CD4-positive, CD25-positive, alpha-beta regulatory T cell (primary cell): Measurements from ENCODE around the gene PRSS35. TPM values are rescaled to one million over a fixed set of nuclear protein-coding genes. Genes with fewer than 3 reads are reported as not detected.

ENCODE experiments used
- ATAC-seq, 2 donors: fragments of 150-1000 bp; cut with Tn5 transposase; one replicate each; pipeline ENCODE4 v1.10.0; 2021; ENCODE audit warnings: low read depth in 2 of 2, moderate number of reproducible peaks in 2 of 2, moderate library complexity in 1 of 2
- DNase-seq, 3 donors: peaks; one replicate each; pipeline versions ENCODE4 v3.0.0 to v3.0.0-alpha.2; 2012 to 2022; ENCODE audit warnings: mixed read lengths in 1 of 3
- H3K27ac ChIP-seq: one replicate; pipeline ENCODE4 v1.7.0; 2013; ENCODE audit warnings: mild to moderate bottlenecking, low read length; ENCODE audit not compliant: insufficient read depth, poor library complexity, severe bottlenecking
- H3K27me3 ChIP-seq: one replicate; pipeline ENCODE4 v1.7.0; 2013; ENCODE audit warnings: low read length; ENCODE audit not compliant: control insufficient read depth, insufficient read depth
- H3K36me3 ChIP-seq: one replicate; pipeline ENCODE4 v1.7.0; 2013; ENCODE audit warnings: mild to moderate bottlenecking, low read length, moderate library complexity; ENCODE audit not compliant: control insufficient read depth, insufficient read depth
- H3K4me1 ChIP-seq: 2 replicates; pipeline ENCODE4 v1.7.0; 2013; ENCODE audit warnings: mild to moderate bottlenecking, low read length; ENCODE audit not compliant: insufficient read depth, control insufficient read depth, poor library complexity, severe bottlenecking
- H3K4me3 ChIP-seq: one replicate; pipeline ENCODE4 v1.7.0; 2013; ENCODE audit warnings: low read depth, mild to moderate bottlenecking, low read length, moderate library complexity
- H3K9me3 ChIP-seq, 2 experiments: 1 replicate in 1 of 2; 2 replicates in 1 of 2; pipeline ENCODE4 v1.7.0; 2013; ENCODE audit warnings: low read length in 2 of 2, mild to moderate bottlenecking in 1 of 2, moderate library complexity in 1 of 2; ENCODE audit not compliant: control insufficient read depth in 2 of 2
- H3K27ac Mint-ChIP-seq, 3 donors: one replicate each; pipeline ENCODE4 v1.8.0; 2020 to 2022; ENCODE audit warnings: mild to moderate bottlenecking in 3 of 3, mixed read lengths in 3 of 3, moderate library complexity in 2 of 3
- H3K27me3 Mint-ChIP-seq: one replicate; pipeline ENCODE4 v1.8.0; 2022; ENCODE audit warnings: mild to moderate bottlenecking, mixed read lengths
- H3K36me3 Mint-ChIP-seq: one replicate; pipeline ENCODE4 v1.8.0; 2020; ENCODE audit warnings: mixed read lengths
- H3K4me1 Mint-ChIP-seq, 4 donors: one replicate each; pipeline ENCODE4 v1.8.0; 2020 to 2022; ENCODE audit warnings: mixed read lengths in 4 of 4, mild to moderate bottlenecking in 1 of 4
- H3K4me3 Mint-ChIP-seq, 4 donors: one replicate each; pipeline ENCODE4 v1.8.0; 2020 to 2022; ENCODE audit warnings: mild to moderate bottlenecking in 4 of 4, mixed read lengths in 4 of 4, moderate library complexity in 3 of 4
- H3K9me3 Mint-ChIP-seq, 7 donors: one replicate each; pipeline ENCODE4 v1.8.0; 2020 to 2022; ENCODE audit warnings: mixed read lengths in 7 of 7, mild to moderate bottlenecking in 3 of 7, moderate library complexity in 2 of 7
- polyA plus RNA-seq, 4 donors: library from polyadenylated mRNA; unstranded; fragments of 300-500 nt; fragmentation: Illumina TruSeq; gene quantifications; one replicate each; pipeline ENCODE4 v1.2.3, GENCODE V29; 2021
- total RNA-seq: library from RNA; stranded (reverse); gene quantifications from one replicate; pipeline ENCODE4 v1.2.3, GENCODE V29; 2022

PRSS35 gene
- total and polyA plus RNA-seq, 5 donors from 2014 or later, result not detected

GRCh38 chr6:83490217-83490807 is 22.0 kb upstream of the PRSS35 start:
- peaks cover 0 to 4% (median 0%) of the 10 kb centered on the region in 4 donors for H3K4me1 Mint-ChIP-seq

GRCh38 chr6:83505356-83505755 is 7.0 kb upstream of the PRSS35 start:
- no peak overlapping the region for H3K27ac ChIP-seq
- Mint-ChIP-seq H3K4me1 (no peaks in the 10 kb centered on the region), H3K27me3 (peaks cover 5% of the 10 kb centered on the region), H3K4me3 (no peak overlapping the region), H3K9me3 (peaks cover 0 to 8% (median 2%) of the 10 kb centered on the region in 7 donors), H3K27ac (no peak overlapping the region), H3K36me3 (no peaks in the 10 kb centered on the region)
- no peaks in the 10 kb centered on the region for H3K9me3 ChIP-seq
- no peaks in the 10 kb centered on the region for H3K36me3 ChIP-seq
- DNase-seq (no peak), ATAC-seq (no peak)
- no peak overlapping the region for H3K4me3 ChIP-seq
- no peaks in the 10 kb centered on the region for H3K27me3 ChIP-seq
- no peaks in the 10 kb centered on the region for H3K4me1 ChIP-seq

More at GRCh38 chr6:83490217-83490807, 22.0 kb upstream of the PRSS35 start:
- Histone ChIP-seq H3K4me3 (no peak overlapping the region), H3K36me3 (no peaks in the 10 kb centered on the region), H3K27me3 (no peaks in the 10 kb centered on the region), H3K9me3 (no peaks in the 10 kb centered on the region), H3K27ac (no peak overlapping the region), H3K4me1 (no peaks in the 10 kb centered on the region)
- DNase-seq (no peak), ATAC-seq (no peak)
- Mint-ChIP-seq H3K9me3 (peaks cover 0 to 2% (median 0%) of the 10 kb centered on the region in 7 donors), H3K4me3 (no peak overlapping the region), H3K27me3 (peaks cover 14% of the 10 kb centered on the region), H3K27ac (no peak overlapping the region), H3K36me3 (no peaks in the 10 kb centered on the region)

GRCh38 chr6:83509441-83509840 is 2.9 kb upstream of the PRSS35 start:
- Histone ChIP-seq H3K9me3 (no peaks in the 10 kb centered on the region), H3K27me3 (peaks cover 13% of the 10 kb centered on the region), H3K27ac (no peak overlapping the region), H3K4me3 (no peak overlapping the region), H3K4me1 (no peaks in the 10 kb centered on the region), H3K36me3 (no peaks in the 10 kb centered on the region)
- H3K27ac Mint-ChIP-seq, result no peak overlapping the region
- DNase-seq (no peak), ATAC-seq (no peak)
- H3K9me3 Mint-ChIP-seq, result peaks cover 0 to 3% (median 0%) of the 10 kb centered on the region in 7 donors
- peaks cover 31% of the 10 kb centered on the region for H3K27me3 Mint-ChIP-seq
- peaks cover 0 to 7% (median 0%) of the 10 kb centered on the region in 4 donors for H3K4me1 Mint-ChIP-seq
- H3K4me3 Mint-ChIP-seq, result no peak overlapping the region
- H3K36me3 Mint-ChIP-seq, result no peaks in the 10 kb centered on the region

GRCh38 chr6:83510791-83511190 is 1.5 kb upstream of the PRSS35 start:
- no peak for ATAC-seq
- peaks cover 39% of the 10 kb centered on the region for H3K27me3 Mint-ChIP-seq
- Histone ChIP-seq H3K4me1 (no peaks in the 10 kb centered on the region), H3K9me3 (no peaks in the 10 kb centered on the region), H3K27ac (no peak overlapping the region), H3K36me3 (no peaks in the 10 kb centered on the region), H3K27me3 (peaks cover 13% of the 10 kb centered on the region), H3K4me3 (no peak overlapping the region)
- no peak for DNase-seq
- no peak overlapping the region for H3K4me3 Mint-ChIP-seq
- peaks cover 0 to 7% (median 0%) of the 10 kb centered on the region in 4 donors for H3K4me1 Mint-ChIP-seq
- H3K36me3 Mint-ChIP-seq, result no peaks in the 10 kb centered on the region
- peak overlapping the region in 1 of 3 donors; percentile 43 for H3K27ac Mint-ChIP-seq
- H3K9me3 Mint-ChIP-seq, result peaks cover 0 to 3% (median 0%) of the 10 kb centered on the region in 7 donors

- Histone ChIP-seq H3K9me3 (no peaks in the 10 kb centered on the region), H3K4me3 (no peak overlapping the region), H3K36me3 (no peaks in the 10 kb centered on the region), H3K4me1 (no peaks in the 10 kb centered on the region), H3K27me3 (peaks cover 13% of the 10 kb centered on the region), H3K27ac (no peak overlapping the region)
- Mint-ChIP-seq H3K36me3 (no peaks in the 10 kb centered on the region), H3K27ac (no peak overlapping the region), H3K9me3 (peaks cover 0 to 3% (median 0%) of the 10 kb centered on the region in 7 donors), H3K4me3 (no peak overlapping the region), H3K27me3 (peaks cover 39% of the 10 kb centered on the region), H3K4me1 (peaks cover 0 to 7% (median 0%) of the 10 kb centered on the region in 4 donors)
- DNase-seq (no peak), ATAC-seq (no peak)
These were observed 1.1 kb upstream of the PRSS35 start for GRCh38 chr6:83511266-83511665.

GRCh38 chr6:83514466-83514865 is 2.1 kb downstream of the PRSS35 start:
- Mint-ChIP-seq H3K27me3 (peaks cover 44% of the 10 kb centered on the region), H3K4me3 (no peak overlapping the region), H3K4me1 (peaks cover 0 to 7% (median 0%) of the 10 kb centered on the region in 4 donors), H3K27ac (no peak overlapping the region), H3K36me3 (no peaks in the 10 kb centered on the region), H3K9me3 (no peaks in the 10 kb centered on the region)
- no peak for DNase-seq
- no peaks in the 10 kb centered on the region for H3K9me3 ChIP-seq
- no peaks in the 10 kb centered on the region for H3K36me3 ChIP-seq
- no peak overlapping the region for H3K4me3 ChIP-seq
- H3K27me3 ChIP-seq, result peaks cover 13% of the 10 kb centered on the region
- H3K4me1 ChIP-seq, result no peaks in the 10 kb centered on the region
- H3K27ac ChIP-seq, result no peak overlapping the region
- ATAC-seq, result no peak

- no peak overlapping the region for H3K4me3 Mint-ChIP-seq
- no peaks in the 10 kb centered on the region for H3K36me3 ChIP-seq
- H3K4me3 ChIP-seq, result no peak overlapping the region
- H3K4me1 Mint-ChIP-seq, result peaks cover 0 to 7% (median 0%) of the 10 kb centered on the region in 4 donors
- H3K27ac ChIP-seq, result no peak overlapping the region
- DNase-seq (peak in 2 of 3 donors; percentile 16 to 55), ATAC-seq (no peak)
- H3K27ac Mint-ChIP-seq, result no peak overlapping the region
- H3K4me1 ChIP-seq, result no peaks in the 10 kb centered on the region
- H3K27me3 Mint-ChIP-seq, result peaks cover 42% of the 10 kb centered on the region
- peaks cover 13% of the 10 kb centered on the region for H3K27me3 ChIP-seq
- no peaks in the 10 kb centered on the region for H3K36me3 Mint-ChIP-seq
- no peaks in the 10 kb centered on the region for H3K9me3 Mint-ChIP-seq
- no peaks in the 10 kb centered on the region for H3K9me3 ChIP-seq
These were observed 2.6 kb downstream of the PRSS35 start for GRCh38 chr6:83514866-83515466.

GRCh38 chr6:83517500-83517899 is 5.2 kb downstream of the PRSS35 start:
- Mint-ChIP-seq H3K36me3 (no peaks in the 10 kb centered on the region), H3K4me3 (no peak overlapping the region), H3K9me3 (no peaks in the 10 kb centered on the region), H3K27me3 (peaks cover 22% of the 10 kb centered on the region), H3K4me1 (no peaks in the 10 kb centered on the region), H3K27ac (no peak overlapping the region)
- Histone ChIP-seq H3K36me3 (no peaks in the 10 kb centered on the region), H3K27ac (no peak overlapping the region), H3K27me3 (peaks cover 11% of the 10 kb centered on the region), H3K9me3 (no peaks in the 10 kb centered on the region), H3K4me3 (no peak overlapping the region), H3K4me1 (no peaks in the 10 kb centered on the region)
- DNase-seq (no peak), ATAC-seq (no peak)
